ENCODE measurements around the gene BLOC1S3.

Gene BLOC1S3

DNA sequence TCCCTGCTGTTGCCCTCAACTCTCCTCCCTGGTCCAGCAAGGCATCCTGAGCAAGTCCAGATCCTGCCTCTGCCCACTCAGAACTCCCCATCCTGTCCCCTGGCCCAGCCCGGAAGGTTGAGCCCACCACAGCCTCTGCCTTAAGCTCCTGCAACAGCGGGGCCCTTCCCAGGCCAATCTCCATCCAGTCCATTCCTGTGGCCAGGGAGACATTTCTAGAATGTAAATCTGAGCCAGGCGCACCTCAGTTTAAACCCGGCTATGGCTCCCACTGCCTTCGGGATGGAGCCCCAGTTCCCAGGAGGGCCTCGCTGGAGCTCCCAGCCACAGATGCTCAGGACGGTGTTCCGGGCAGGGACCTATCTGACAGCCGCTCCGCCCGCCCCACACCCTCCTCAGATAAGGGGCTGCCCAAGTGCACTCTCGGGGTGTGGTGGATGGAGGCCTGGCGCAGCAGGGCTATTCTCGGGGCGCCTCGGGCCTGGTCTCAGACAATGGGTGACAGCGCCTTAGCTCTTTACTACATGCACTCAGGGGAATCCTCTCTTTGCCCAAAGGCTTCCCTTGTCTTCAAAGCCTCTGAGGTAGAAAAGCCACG is 5.9 kb upstream of the BLOC1S3 start:
- no peak overlapping the region for H3K4me3 ChIP-seq (ENCODE audit: low read depth, low read length)
- H3K4me1 ChIP-seq: no peaks in the 10 kb centered on the region
- DNase-seq: no peak
- H3K9me3 ChIP-seq: no peaks in the 10 kb centered on the region
- TF ChIP-seq, protein P1, sequence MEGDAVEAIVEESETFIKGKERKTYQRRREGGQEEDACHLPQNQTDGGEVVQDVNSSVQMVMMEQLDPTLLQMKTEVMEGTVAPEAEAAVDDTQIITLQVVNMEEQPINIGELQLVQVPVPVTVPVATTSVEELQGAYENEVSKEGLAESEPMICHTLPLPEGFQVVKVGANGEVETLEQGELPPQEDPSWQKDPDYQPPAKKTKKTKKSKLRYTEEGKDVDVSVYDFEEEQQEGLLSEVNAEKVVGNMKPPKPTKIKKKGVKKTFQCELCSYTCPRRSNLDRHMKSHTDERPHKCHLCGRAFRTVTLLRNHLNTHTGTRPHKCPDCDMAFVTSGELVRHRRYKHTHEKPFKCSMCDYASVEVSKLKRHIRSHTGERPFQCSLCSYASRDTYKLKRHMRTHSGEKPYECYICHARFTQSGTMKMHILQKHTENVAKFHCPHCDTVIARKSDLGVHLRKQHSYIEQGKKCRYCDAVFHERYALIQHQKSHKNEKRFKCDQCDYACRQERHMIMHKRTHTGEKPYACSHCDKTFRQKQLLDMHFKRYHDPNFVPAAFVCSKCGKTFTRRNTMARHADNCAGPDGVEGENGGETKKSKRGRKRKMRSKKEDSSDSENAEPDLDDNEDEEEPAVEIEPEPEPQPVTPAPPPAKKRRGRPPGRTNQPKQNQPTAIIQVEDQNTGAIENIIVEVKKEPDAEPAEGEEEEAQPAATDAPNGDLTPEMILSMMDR (IDR thresholded peaks at IDR 0.05; ENCODE audit: low read depth, low read length): no peak
- H3K27me3 ChIP-seq: no peaks in the 10 kb centered on the region
- H3K36me3 ChIP-seq: no peaks in the 10 kb centered on the region

DNA sequence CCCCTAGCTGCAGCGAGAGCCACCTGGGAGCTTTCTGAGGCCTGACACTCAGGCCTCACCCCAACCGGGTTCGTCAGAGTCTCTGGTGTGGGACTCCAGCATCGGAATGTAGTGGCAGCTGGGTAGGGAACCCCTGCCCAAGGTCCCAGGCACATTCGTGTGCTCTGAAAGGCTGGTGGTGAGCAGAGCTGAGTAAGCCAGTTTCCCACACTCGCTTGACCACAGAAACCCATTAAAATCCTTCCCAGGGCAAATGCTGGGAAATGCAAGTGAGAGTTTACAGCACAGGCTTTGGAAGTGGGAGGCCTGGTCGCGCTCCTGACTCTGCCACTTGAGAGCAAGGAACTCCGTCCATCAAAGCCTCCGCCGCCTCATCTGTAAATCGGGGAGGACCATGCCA is 4.8 kb upstream of the BLOC1S3 start:
- H3K4me1 ChIP-seq: no peaks in the 10 kb centered on the region
- TF ChIP-seq, protein P1 (IDR thresholded peaks at IDR 0.05; ENCODE audit: low read depth, low read length): no peak
- DNase-seq: no peak

DNA sequence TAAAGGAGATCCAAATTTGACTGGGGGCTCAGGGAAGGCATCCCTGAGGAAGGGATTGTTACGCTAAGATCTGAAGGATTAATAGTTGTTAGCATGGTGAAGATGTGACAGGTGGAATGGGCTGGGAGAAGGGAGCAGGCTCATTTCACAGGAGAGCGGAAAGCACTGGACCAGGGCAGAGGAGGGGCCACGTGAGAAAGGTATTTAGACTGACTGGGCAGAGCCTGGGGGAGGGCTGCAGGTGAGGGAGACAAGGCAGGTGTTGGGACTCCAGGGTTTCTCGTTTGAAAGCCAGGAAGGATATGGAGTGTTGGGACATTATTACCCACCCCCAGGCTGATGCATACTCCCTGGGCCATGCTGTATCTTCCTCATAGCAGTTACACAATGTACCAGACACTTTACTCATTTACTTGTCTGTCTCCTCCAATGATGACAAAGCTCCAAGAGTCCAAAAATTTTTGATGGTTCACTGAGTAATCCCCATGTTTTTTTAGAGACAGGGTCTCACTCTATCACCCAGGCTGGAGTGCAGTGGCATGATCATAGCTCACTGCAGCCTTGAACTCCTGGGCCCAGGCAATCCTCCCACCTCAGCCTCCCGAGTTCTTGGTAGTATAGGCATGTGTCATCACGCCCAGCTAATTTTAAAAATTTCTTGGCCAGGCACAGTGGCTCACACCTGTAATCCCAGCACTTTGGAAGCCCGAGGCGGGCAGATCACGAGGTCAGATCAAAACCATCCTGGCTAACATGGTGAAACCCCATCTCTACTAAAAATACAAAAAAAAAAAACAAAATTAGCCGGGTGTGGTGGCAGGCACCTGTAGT is 2.9 kb upstream of the BLOC1S3 start:
- TF ChIP-seq, protein P1 (IDR thresholded peaks at IDR 0.05; ENCODE audit: low read depth, low read length): no peak
- Histone ChIP-seq H3K27me3 (no peaks in the 10 kb centered on the region), H3K4me1 (no peaks in the 10 kb centered on the region), H3K4me3 (ENCODE audit: low read depth, low read length) (no peak overlapping the region), H3K36me3 (no peaks in the 10 kb centered on the region), H3K9me3 (no peaks in the 10 kb centered on the region)
- DNase-seq: no peak

More for the DNA sequence above, 4.8 kb upstream of the BLOC1S3 start:
- H3K9me3 ChIP-seq: no peaks in the 10 kb centered on the region
- no peak overlapping the region for H3K4me3 ChIP-seq (ENCODE audit: low read depth, low read length)
- no peaks in the 10 kb centered on the region for H3K27me3 ChIP-seq
- no peaks in the 10 kb centered on the region for H3K36me3 ChIP-seq

DNA sequence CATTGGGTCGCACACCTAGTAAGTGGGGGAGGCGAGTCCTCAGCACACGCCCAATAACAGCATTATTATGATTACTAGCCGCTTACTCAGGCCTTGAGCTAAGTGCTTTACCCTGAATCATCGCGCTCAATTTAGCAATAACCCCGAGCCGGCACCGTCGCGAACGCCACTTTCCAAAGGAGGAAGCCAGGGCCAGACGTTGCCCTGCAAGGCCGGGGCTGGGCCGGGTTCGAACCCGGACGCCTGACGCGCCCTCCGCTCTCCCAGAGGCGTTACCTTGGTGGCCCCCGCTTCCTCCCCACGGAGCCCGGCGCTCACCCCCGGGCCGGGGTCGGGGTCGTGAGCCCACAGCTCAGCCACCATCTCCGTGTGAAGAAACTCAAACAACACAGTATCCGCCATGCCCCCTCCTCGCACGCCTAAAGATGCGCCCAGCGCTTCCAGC is 745 bp upstream of the BLOC1S3 start, which contains the start of gene TRAPPC6A:
Gene TRAPPC6A, minus strand, starts transcription at position 421 of the 445 bp plus-strand sequence. Its CDS starts 19 bp downstream, at position 402.
- TF ChIP-seq, protein P1 (IDR thresholded peaks at IDR 0.05; ENCODE audit: low read depth, low read length): no peak
- no peaks in the 10 kb centered on the region for H3K9me3 ChIP-seq
- H3K36me3 ChIP-seq: no peaks in the 10 kb centered on the region
- H3K4me1 ChIP-seq: no peaks in the 10 kb centered on the region
- no peaks in the 10 kb centered on the region for H3K27me3 ChIP-seq
- no peak for DNase-seq
- peak within 1 kb of the TSS; percentile 98 for H3K4me3 ChIP-seq (ENCODE audit: low read depth, low read length)

DNA sequence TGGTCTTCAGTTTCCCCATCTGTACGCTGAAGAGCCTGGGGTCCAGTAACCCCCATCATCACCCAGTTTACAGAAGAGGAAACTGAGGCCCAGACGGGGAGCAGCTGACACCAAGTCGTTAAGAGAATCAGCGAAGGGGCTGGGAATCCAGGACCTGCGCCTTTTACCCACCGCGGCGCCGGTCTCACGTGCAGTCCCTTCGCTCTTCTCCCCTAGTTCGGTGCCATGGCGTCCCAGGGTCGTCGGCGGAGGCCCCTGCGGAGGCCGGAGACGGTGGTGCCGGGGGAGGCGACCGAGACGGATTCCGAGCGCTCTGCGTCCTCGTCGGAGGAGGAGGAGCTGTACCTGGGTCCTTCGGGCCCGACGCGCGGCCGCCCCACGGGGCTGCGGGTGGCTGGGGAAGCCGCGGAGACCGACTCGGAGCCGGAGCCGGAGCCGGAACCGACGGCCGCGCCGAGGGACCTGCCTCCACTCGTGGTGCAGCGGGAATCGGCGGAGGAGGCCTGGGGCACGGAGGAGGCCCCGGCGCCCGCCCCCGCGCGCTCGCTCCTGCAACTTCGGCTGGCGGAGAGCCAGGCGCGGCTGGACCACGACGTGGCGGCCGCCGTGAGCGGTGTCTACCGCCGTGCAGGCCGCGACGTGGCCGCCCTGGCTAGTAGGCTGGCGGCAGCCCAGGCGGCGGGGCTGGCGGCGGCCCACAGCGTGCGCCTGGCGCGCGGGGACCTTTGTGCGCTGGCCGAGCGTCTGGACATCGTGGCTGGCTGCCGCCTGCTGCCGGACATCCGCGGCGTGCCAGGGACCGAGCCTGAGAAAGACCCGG is 698 bp downstream of the BLOC1S3 start:
- no peaks in the 10 kb centered on the region for H3K36me3 ChIP-seq
- H3K4me3 ChIP-seq (ENCODE audit: low read depth, low read length): peak overlapping the region; percentile 98
- no peaks in the 10 kb centered on the region for H3K27me3 ChIP-seq
- DNase-seq: peak; percentile 56
- H3K4me1 ChIP-seq: no peaks in the 10 kb centered on the region
- TF ChIP-seq, protein P1 (IDR thresholded peaks at IDR 0.05; ENCODE audit: low read depth, low read length): no peak
- no peaks in the 10 kb centered on the region for H3K9me3 ChIP-seq

Measured in BE2C (cell line).